SK-N-MC (cell line): ENCODE results near the gene C1orf53.
A peak's percentile ranks its signal among the peaks of the same experiment; 100 is the strongest.
"Not testable (repeated sequence)": the region's sequence is repeated elsewhere in the genome, so short reads cannot be mapped to it uniquely, and the experiment has no call there.

Source experiments
- DNase-seq: peaks from one replicate; pipeline ENCODE4 v3.0.0-alpha.2; 2011; ENCODE audit warnings: low read depth, low spot score
- H3K27ac ChIP-seq: fragments of 200-600 bp; sonication (generic); 2 replicates; pipeline ENCODE4 v1.5.1; 2016; ENCODE audit warnings: mixed run types
- H3K36me3 ChIP-seq: fragments of 200-600 bp; sonication (generic); 2 replicates; pipeline ENCODE4 v1.6.1; 2017; ENCODE audit warnings: antibody characterized with exemption, low read length, mixed read lengths; ENCODE audit not compliant: insufficient read depth
- H3K4me3 ChIP-seq: fragments of 200-600 bp; sonication (generic); 2 replicates; pipeline ENCODE4 v1.5.1; 2016
- H3K9ac ChIP-seq: fragments of 200-600 bp; sonication (generic); 2 replicates; pipeline ENCODE4 v1.8.0; 2017; ENCODE audit warnings: mixed run types, mixed read lengths; ENCODE audit not compliant: insufficient read length
- H3K9me3 ChIP-seq: fragments of 200-600 bp; sonication (generic); 2 replicates; pipeline ENCODE4 v1.6.1; 2017; ENCODE audit warnings: low read depth, mild to moderate bottlenecking, antibody characterized with exemption, low read length, moderate library complexity, mixed read lengths
- EZH2 ChIP-seq: fragments of 200-600 bp; sonication (generic); IDR thresholded peaks from one replicate; pipeline ENCODE4 v1.6.1; 2017; ENCODE audit warnings: antibody characterized with exemption
- FOXP2 ChIP-seq: optimal IDR thresholded peaks from 2 replicates; pipeline ENCODE3; 2011; ENCODE audit warnings: mild to moderate bottlenecking, moderate library complexity; ENCODE audit not compliant: insufficient read depth; ENCODE audit errors: extremely low read length, control extremely low read depth
- POLR2AphosphoS5 ChIP-seq: IDR thresholded peaks from 2 replicates; pipeline ENCODE4 v1.6.1; 2012; ENCODE audit warnings: mild to moderate bottlenecking, low read depth, low read length, borderline replicate concordance

C1orf53 gene

DNA sequence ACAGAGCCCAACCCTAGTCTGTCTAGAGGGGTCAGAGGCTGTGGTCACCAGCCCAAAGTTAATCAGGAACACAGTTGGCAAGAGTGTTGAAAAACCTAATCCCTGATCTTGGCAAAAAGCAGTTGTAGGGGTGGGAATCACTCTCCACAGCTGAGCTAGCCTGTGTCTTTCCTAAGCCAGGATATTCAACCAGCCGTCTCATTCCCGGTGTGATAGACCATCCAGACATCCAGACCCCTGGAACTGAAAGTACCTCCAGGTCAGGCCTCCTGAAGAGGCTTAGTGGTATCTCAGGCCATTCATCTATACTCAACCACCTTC is 19.6 kb downstream of the C1orf53 start:
- no peak overlapping the region for H3K4me3 ChIP-seq
- no peak overlapping the region for H3K9ac ChIP-seq
- no peak for DNase-seq
- peaks cover 57% of the 10 kb centered on the region for H3K36me3 ChIP-seq
- H3K9me3 ChIP-seq = no peaks in the 10 kb centered on the region
- H3K27ac ChIP-seq = 0 out of 2 replicates have a peak overlapping the region, but pooled peaks have one; percentile 26
- no peak for TF ChIP-seq EZH2
- TF ChIP-seq POLR2AphosphoS5 = no peak
- TF ChIP-seq FOXP2 = no peak

GRCh38 chr1:197923038-197923437 is 20.6 kb downstream of the C1orf53 start:
- H3K9ac ChIP-seq = no peak overlapping the region
- DNase-seq = no peak
- TF ChIP-seq FOXP2 (no peak), POLR2AphosphoS5 (no peak), EZH2 (no peak)

GRCh38 chr1:197924516-197925123 is 22.2 kb downstream of the C1orf53 start:
- no peak overlapping the region for H3K4me3 ChIP-seq
- H3K9me3 ChIP-seq = no peaks in the 10 kb centered on the region
- H3K9ac ChIP-seq = no peak overlapping the region
- peak overlapping the region; percentile 66 for H3K27ac ChIP-seq
- H3K36me3 ChIP-seq = peaks cover 76% of the 10 kb centered on the region
- TF ChIP-seq EZH2 = no peak
- TF ChIP-seq POLR2AphosphoS5 = no peak
- TF ChIP-seq FOXP2 = no peak
- DNase-seq = no peak

More at GRCh38 chr1:197923038-197923437, 20.6 kb downstream of the C1orf53 start:
- H3K9me3 ChIP-seq = no peaks in the 10 kb centered on the region
- H3K36me3 ChIP-seq = peaks cover 67% of the 10 kb centered on the region
- H3K27ac ChIP-seq = peak overlapping the region; percentile 63; the same call in 1 of the 2 replicates
- H3K4me3 ChIP-seq = no peak overlapping the region

- H3K4me3 ChIP-seq = no peak overlapping the region
- no peaks in the 10 kb centered on the region for H3K9me3 ChIP-seq
- no peak overlapping the region for H3K27ac ChIP-seq
- no peak for DNase-seq
- H3K9ac ChIP-seq = no peak overlapping the region
- H3K36me3 ChIP-seq = peaks cover 58% of the 10 kb centered on the region
- TF ChIP-seq EZH2 = no peak
- TF ChIP-seq POLR2AphosphoS5 = no peak
- TF ChIP-seq FOXP2 = no peak
These were observed 25.7 kb downstream of the C1orf53 start for GRCh38 chr1:197927908-197928665.

- Histone ChIP-seq H3K36me3 (peaks cover 55% of the 10 kb centered on the region), H3K4me3 (no peak overlapping the region), H3K27ac (no peak overlapping the region), H3K9ac (no peak overlapping the region), H3K9me3 (no peaks in the 10 kb centered on the region)
- no peak for TF ChIP-seq EZH2
- no peak for TF ChIP-seq FOXP2
- TF ChIP-seq POLR2AphosphoS5 = no peak
- DNase-seq = no peak
These were observed 26.5 kb downstream of the C1orf53 start for GRCh38 chr1:197928849-197929336.

GRCh38 chr1:197933016-197933415 is 30.6 kb downstream of the C1orf53 start:
- H3K36me3 ChIP-seq = peaks cover 24% of the 10 kb centered on the region
- TF ChIP-seq EZH2 (no peak), FOXP2 (no peak)
- H3K4me3 ChIP-seq = peak overlapping the region; percentile 14; the same call in 1 of the 2 replicates
- H3K27ac ChIP-seq = peak overlapping the region; percentile 93
- H3K9me3 ChIP-seq = no peaks in the 10 kb centered on the region
- no peak for DNase-seq
- H3K9ac ChIP-seq = peak overlapping the region; percentile 27

- no peaks in the 10 kb centered on the region for H3K9me3 ChIP-seq
- H3K4me3 ChIP-seq = peak overlapping the region; percentile 14
- peak overlapping the region; percentile 52 for H3K9ac ChIP-seq
- no peak for DNase-seq
- H3K27ac ChIP-seq = peak overlapping the region; percentile 93
- no peak for TF ChIP-seq EZH2
- no peak for TF ChIP-seq FOXP2
- no peak for TF ChIP-seq POLR2AphosphoS5
- H3K36me3 ChIP-seq = peaks cover 18% of the 10 kb centered on the region
These were observed 31.2 kb downstream of the C1orf53 start for GRCh38 chr1:197933647-197934046.

DNA sequence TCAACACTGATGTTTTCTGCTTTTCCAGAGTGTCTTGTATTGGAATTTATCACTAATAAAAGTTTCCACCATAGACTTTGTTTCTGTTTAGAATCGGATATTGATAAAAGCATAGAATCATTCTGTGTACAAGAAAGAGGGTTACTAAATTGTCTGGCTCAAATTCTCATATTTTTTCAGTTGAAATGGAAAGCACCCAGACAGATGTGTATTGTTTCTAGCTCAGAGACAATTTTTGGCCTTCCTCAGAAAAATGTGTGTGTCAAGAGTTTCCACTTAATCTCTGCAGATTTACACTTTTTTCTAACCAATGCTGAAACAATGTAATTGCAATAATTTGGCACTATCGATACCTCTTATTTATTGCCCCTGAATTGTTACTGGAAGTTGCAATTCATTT is 35.0 kb downstream of the C1orf53 start:
- H3K9ac ChIP-seq = no peak overlapping the region
- TF ChIP-seq EZH2 (no peak), FOXP2 (no peak), POLR2AphosphoS5 (no peak)
- H3K27ac ChIP-seq = no peak overlapping the region; the same call in 1 of the 2 replicates
- no peak for DNase-seq
- H3K9me3 ChIP-seq = no peaks in the 10 kb centered on the region
- peaks cover 3% of the 10 kb centered on the region; the same call in 1 of the 2 replicates for H3K36me3 ChIP-seq
- no peak overlapping the region for H3K4me3 ChIP-seq

GRCh38 chr1:197937892-197938291 is 35.5 kb downstream of the C1orf53 start:
- Histone ChIP-seq H3K27ac (no peak overlapping the region), H3K4me3 (no peak overlapping the region), H3K36me3 (no peaks in the 10 kb centered on the region), H3K9ac (no peak overlapping the region), H3K9me3 (no peaks in the 10 kb centered on the region)
- TF ChIP-seq FOXP2 (no peak), EZH2 (no peak), POLR2AphosphoS5 (no peak)
- DNase-seq = no peak

GRCh38 chr1:197939159-197939980 is 36.9 kb downstream of the C1orf53 start:
- H3K27ac ChIP-seq, H3K9me3 ChIP-seq, H3K36me3 ChIP-seq, H3K9ac ChIP-seq, DNase-seq, H3K4me3 ChIP-seq: not testable (repeated sequence)
